Measurements from ENCODE around the gene HIRA. TPM values are rescaled to one million over a fixed set of nuclear protein-coding genes. Genes with fewer than 3 reads are reported as not detected.

The HIRA gene
- total and polyA plus RNA-seq, 2 experiments from 2014 or later: 9.4 to 58.3 TPM

DNA sequence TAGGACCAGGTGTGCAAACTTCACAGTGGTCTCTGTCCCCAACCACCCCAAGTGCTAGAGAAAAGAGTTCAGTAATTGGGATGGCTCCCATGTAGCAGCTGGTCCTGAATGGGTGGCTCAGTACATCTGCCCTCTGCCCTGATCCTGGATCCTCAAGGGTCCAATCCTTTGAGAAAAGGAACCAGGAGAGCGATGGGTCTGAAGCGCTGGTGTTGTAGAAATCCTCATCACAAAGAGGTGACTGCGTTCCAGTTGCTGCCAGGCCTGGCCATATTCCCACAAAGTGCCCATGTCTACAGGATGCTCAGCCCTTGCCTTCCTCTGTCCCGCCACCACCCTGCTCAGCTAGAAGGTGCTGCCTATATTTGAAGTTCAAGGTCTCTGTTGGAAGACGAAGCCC, 22.2 kb upstream of the HIRA start (continued):
- TF ChIP-seq EZH2phosphoT487 (IDR thresholded peaks at IDR 0.05; ENCODE audit: unreplicated experiment) (no peak), POLR2AphosphoS5 (IDR thresholded peaks at IDR 0.05; ENCODE audit: low read depth) (no peak)
- TF ChIP-seq, protein P1, sequence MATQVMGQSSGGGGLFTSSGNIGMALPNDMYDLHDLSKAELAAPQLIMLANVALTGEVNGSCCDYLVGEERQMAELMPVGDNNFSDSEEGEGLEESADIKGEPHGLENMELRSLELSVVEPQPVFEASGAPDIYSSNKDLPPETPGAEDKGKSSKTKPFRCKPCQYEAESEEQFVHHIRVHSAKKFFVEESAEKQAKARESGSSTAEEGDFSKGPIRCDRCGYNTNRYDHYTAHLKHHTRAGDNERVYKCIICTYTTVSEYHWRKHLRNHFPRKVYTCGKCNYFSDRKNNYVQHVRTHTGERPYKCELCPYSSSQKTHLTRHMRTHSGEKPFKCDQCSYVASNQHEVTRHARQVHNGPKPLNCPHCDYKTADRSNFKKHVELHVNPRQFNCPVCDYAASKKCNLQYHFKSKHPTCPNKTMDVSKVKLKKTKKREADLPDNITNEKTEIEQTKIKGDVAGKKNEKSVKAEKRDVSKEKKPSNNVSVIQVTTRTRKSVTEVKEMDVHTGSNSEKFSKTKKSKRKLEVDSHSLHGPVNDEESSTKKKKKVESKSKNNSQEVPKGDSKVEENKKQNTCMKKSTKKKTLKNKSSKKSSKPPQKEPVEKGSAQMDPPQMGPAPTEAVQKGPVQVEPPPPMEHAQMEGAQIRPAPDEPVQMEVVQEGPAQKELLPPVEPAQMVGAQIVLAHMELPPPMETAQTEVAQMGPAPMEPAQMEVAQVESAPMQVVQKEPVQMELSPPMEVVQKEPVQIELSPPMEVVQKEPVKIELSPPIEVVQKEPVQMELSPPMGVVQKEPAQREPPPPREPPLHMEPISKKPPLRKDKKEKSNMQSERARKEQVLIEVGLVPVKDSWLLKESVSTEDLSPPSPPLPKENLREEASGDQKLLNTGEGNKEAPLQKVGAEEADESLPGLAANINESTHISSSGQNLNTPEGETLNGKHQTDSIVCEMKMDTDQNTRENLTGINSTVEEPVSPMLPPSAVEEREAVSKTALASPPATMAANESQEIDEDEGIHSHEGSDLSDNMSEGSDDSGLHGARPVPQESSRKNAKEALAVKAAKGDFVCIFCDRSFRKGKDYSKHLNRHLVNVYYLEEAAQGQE (IDR thresholded peaks at IDR 0.05; ENCODE audit: unreplicated experiment): no peak
- TF ChIP-seq, protein P2, sequence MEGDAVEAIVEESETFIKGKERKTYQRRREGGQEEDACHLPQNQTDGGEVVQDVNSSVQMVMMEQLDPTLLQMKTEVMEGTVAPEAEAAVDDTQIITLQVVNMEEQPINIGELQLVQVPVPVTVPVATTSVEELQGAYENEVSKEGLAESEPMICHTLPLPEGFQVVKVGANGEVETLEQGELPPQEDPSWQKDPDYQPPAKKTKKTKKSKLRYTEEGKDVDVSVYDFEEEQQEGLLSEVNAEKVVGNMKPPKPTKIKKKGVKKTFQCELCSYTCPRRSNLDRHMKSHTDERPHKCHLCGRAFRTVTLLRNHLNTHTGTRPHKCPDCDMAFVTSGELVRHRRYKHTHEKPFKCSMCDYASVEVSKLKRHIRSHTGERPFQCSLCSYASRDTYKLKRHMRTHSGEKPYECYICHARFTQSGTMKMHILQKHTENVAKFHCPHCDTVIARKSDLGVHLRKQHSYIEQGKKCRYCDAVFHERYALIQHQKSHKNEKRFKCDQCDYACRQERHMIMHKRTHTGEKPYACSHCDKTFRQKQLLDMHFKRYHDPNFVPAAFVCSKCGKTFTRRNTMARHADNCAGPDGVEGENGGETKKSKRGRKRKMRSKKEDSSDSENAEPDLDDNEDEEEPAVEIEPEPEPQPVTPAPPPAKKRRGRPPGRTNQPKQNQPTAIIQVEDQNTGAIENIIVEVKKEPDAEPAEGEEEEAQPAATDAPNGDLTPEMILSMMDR (conservative IDR thresholded peaks at IDR 0.05; ENCODE audit: low read depth in 2 of 2): no peak
- TF ChIP-seq, protein P3, sequence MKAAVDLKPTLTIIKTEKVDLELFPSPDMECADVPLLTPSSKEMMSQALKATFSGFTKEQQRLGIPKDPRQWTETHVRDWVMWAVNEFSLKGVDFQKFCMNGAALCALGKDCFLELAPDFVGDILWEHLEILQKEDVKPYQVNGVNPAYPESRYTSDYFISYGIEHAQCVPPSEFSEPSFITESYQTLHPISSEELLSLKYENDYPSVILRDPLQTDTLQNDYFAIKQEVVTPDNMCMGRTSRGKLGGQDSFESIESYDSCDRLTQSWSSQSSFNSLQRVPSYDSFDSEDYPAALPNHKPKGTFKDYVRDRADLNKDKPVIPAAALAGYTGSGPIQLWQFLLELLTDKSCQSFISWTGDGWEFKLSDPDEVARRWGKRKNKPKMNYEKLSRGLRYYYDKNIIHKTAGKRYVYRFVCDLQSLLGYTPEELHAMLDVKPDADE (IDR thresholded peaks at IDR 0.05): no peak

DNA sequence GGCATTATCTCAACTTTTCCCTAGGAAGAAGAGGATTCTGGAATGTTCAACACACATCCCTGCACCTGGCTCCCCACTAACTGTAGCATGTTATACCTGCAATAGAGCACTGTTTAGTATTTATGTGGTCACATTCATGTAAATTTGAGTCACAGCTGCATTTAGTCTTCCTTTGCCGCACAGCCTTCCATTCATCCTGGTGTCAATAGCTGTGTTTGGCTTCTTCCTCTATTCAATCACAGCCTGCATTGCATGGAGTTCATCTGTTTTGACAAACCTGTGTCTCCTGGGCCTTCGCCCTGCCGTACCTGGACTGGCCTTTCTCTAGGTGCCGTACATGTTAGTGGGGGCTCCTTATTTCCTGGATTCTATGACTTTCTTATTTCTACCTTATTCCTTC, 20.0 kb upstream of the HIRA start:
- H3K9me3 Mint-ChIP-seq: no peaks in the 10 kb centered on the region
- DNase-seq (ENCODE audit: low spot score) (no peak), ATAC-seq (no peak)
- Histone ChIP-seq H3K4me1 (ENCODE audit: insufficient read depth) (peaks cover 8% of the 10 kb centered on the region; the same call in 1 of the 2 replicates), H3K36me3 (ENCODE audit: insufficient read depth) (peaks cover 31% of the 10 kb centered on the region), H3K4me2 (no peak overlapping the region), H4K20me1 (replicated peaks; ENCODE audit: insufficient read depth) (peaks cover 21% of the 10 kb centered on the region), H3K9me2 (ENCODE audit: insufficient read depth) (no peaks in the 10 kb centered on the region), H2AFZ (no peak overlapping the region), H3K79me2 (replicated peaks; ENCODE audit: insufficient read depth) (peaks cover 2% of the 10 kb centered on the region), H3F3A (replicated peaks; ENCODE audit: low read depth) (peaks cover 11% of the 10 kb centered on the region; the same call in 1 of the 2 replicates), H3K4me3 (no peak overlapping the region), H3K27ac (ENCODE audit: low read depth) (no peak overlapping the region), H3K27me3 (ENCODE audit: insufficient read depth) (peaks cover 2% of the 10 kb centered on the region)
- H3K4me1 Mint-ChIP-seq: peaks cover 16% of the 10 kb centered on the region
- H3K36me3 Mint-ChIP-seq (ENCODE audit: low read depth): peaks cover 71% of the 10 kb centered on the region
- H3K4me3 Mint-ChIP-seq: no peak overlapping the region
- no peak overlapping the region for H3K27ac Mint-ChIP-seq
- H3K27me3 Mint-ChIP-seq (ENCODE audit: insufficient read depth, low read depth, poor library complexity): peaks cover 8% of the 10 kb centered on the region
- TF ChIP-seq, protein P2 (conservative IDR thresholded peaks at IDR 0.05; ENCODE audit: low read depth in 2 of 2): no peak
- TF ChIP-seq EZH2phosphoT487 (IDR thresholded peaks at IDR 0.05; ENCODE audit: unreplicated experiment): no peak
- no peak for TF ChIP-seq CREB1 (CRISPR knock-in tag; IDR thresholded peaks at IDR 0.05; ENCODE audit: low read depth)
- TF ChIP-seq ZNF331 (CRISPR knock-in tag; IDR thresholded peaks at IDR 0.05; ENCODE audit: low read depth): no peak
- TF ChIP-seq, protein P3 (IDR thresholded peaks at IDR 0.05): no peak
- no peak for TF ChIP-seq NANOG (IDR thresholded peaks at IDR 0.05; ENCODE audit: borderline replicate concordance)
- TF ChIP-seq ZNF114 (CRISPR knock-in tag; IDR thresholded peaks at IDR 0.05): no peak
